Kidney (tissue), 14 donors: ENCODE results near the gene BCO2. TPM values are rescaled to one million over a fixed set of nuclear protein-coding genes. Genes with fewer than 3 reads are reported as not detected.

Experiments
- DNase-seq, 5 donors: peaks; one replicate each; pipeline ENCODE4 v3.0.0-alpha.2; 2013 to 2020
- FAIRE-seq: peaks from 2 replicates; lab custom pipeline; 2012; peaks lifted over from hg19 to GRCh38; lab: Jason Lieb, UNC
- H3K27ac ChIP-seq, 2 donors: one replicate each; pipeline ENCODE4 v1.7.0; 2013; ENCODE audit warnings: low read depth in 2 of 2, low read length in 2 of 2, inconsistent platforms in 1 of 2
- H3K27me3 ChIP-seq: one replicate; pipeline ENCODE4 v1.7.1; 2013; ENCODE audit warnings: low read length, inconsistent platforms; ENCODE audit not compliant: control insufficient read depth, insufficient read depth
- H3K36me3 ChIP-seq, 3 donors: one replicate each; pipeline versions ENCODE4 v1.7.0 to v1.7.1; 2013; ENCODE audit warnings: low read length in 3 of 3, control low read depth in 1 of 3, inconsistent platforms in 1 of 3; ENCODE audit not compliant: insufficient read depth in 3 of 3, control insufficient read depth in 2 of 3
- H3K4me1 ChIP-seq, 3 donors: one replicate each; pipeline versions ENCODE4 v1.7.0 to v1.7.1; 2013; ENCODE audit warnings: low read length in 3 of 3, inconsistent platforms in 1 of 3, low read depth in 1 of 3; ENCODE audit not compliant: control insufficient read depth in 2 of 3, insufficient read depth in 2 of 3
- H3K4me3 ChIP-seq, 3 donors: one replicate each; pipeline versions ENCODE4 v1.7.0 to v1.8.1; 2013; ENCODE audit warnings: low read length in 3 of 3, control low read depth in 1 of 3, inconsistent platforms in 1 of 3
- H3K9ac ChIP-seq, 3 donors: one replicate each; pipeline versions ENCODE4 v1.7.0 to v1.7.1; 2013; ENCODE audit warnings: low read length in 3 of 3, control low read depth in 1 of 3, inconsistent platforms in 1 of 3
- H3K9me3 ChIP-seq, 3 donors: one replicate each; pipeline versions ENCODE4 v1.7.0 to v1.7.1; 2013; ENCODE audit warnings: low read length in 3 of 3, control low read depth in 1 of 3, inconsistent platforms in 1 of 3; ENCODE audit not compliant: control insufficient read depth in 2 of 3, insufficient read depth in 1 of 3
- intact Hi-C: fragments of 100-400 bp; cut with DNase I; formaldehyde crosslinking; loops from one replicate; pipeline ENCODE4 v1.11.1; 2022
- polyA plus RNA-seq: library from polyadenylated mRNA; stranded (reverse); fragments of 350-450 nt; fragmentation: Illumina TruSeq; extraction: RNeasy Lipid Tissue Mini Kit (QIAGEN cat#74804); gene quantifications from one replicate; pipeline ENCODE4 v1.2.3, GENCODE V29; 2014; ENCODE audit warnings: low read depth, low replicate concordance; ENCODE audit not compliant: insufficient read depth
- total RNA-seq: library from RNA; stranded (reverse); fragmentation: NEBNext Ultra II Directional; extraction: Animal tissue kit (Norgen Biotek cat#: 25700); gene quantifications from one replicate; pipeline ENCODE4 v1.2.1, GENCODE V29; 2021
- TF ChIP-seq, protein P1 (sequence below): IDR thresholded peaks from 3 replicates; pipeline ENCODE4 v1.5.1; 2012; ENCODE audit warnings: mild to moderate bottlenecking, moderate library complexity, borderline replicate concordance; ENCODE audit not compliant: insufficient read depth; ENCODE audit errors: extremely low read depth
- donor health status: control.
- donor health status: control.
- donor health status: control.
- donor health status: control.
- donor health status: control.
- donor health status: DM: yes; HTN: yes; CAD: no.
- donor health status: Normal renal cell carcinoma (clear cell type).

Gene BCO2
- total and polyA plus RNA-seq, 2 donors from 2014 or later = 6.9 to 9.6 TPM

DNA sequence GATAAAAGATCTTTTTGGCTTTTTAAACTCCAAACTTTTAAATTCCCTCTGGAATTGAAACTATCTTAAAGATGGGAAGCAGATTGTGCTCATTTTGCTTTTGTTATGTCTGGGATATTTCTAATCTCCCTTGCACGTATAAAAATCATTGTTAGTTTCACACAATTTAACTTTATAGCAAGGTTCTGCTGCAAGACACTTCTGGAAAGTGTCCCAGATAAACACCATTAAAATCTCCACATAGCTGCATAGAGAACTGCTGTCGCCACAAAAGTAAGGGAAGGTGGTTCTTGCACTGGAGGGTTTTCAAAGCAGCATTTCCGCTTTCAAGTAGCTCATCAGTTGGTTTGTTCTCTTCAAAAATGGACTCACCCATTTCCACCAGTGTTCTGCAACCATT, 62.7 kb downstream of the BCO2 start:
- TF ChIP-seq, protein P1, sequence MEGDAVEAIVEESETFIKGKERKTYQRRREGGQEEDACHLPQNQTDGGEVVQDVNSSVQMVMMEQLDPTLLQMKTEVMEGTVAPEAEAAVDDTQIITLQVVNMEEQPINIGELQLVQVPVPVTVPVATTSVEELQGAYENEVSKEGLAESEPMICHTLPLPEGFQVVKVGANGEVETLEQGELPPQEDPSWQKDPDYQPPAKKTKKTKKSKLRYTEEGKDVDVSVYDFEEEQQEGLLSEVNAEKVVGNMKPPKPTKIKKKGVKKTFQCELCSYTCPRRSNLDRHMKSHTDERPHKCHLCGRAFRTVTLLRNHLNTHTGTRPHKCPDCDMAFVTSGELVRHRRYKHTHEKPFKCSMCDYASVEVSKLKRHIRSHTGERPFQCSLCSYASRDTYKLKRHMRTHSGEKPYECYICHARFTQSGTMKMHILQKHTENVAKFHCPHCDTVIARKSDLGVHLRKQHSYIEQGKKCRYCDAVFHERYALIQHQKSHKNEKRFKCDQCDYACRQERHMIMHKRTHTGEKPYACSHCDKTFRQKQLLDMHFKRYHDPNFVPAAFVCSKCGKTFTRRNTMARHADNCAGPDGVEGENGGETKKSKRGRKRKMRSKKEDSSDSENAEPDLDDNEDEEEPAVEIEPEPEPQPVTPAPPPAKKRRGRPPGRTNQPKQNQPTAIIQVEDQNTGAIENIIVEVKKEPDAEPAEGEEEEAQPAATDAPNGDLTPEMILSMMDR = no peak
- intact Hi-C loops = no loop called here
- no peak overlapping the region for H3K4me3 ChIP-seq
- no peaks in the 10 kb centered on the region for H3K9me3 ChIP-seq
- H3K27me3 ChIP-seq = no peaks in the 10 kb centered on the region
- FAIRE-seq = no peak
- H3K27ac ChIP-seq = no peak overlapping the region
- H3K9ac ChIP-seq = no peak overlapping the region
- H3K4me1 ChIP-seq = no peaks in the 10 kb centered on the region
- peak in 2 of 5 donors; percentile 43 to 66 for DNase-seq
- peaks cover 2 to 27% (median 12%) of the 10 kb centered on the region in 3 donors for H3K36me3 ChIP-seq

- Histone ChIP-seq H3K4me1 (no peaks in the 10 kb centered on the region), H3K4me3 (no peak overlapping the region), H3K9ac (no peak overlapping the region), H3K27me3 (no peaks in the 10 kb centered on the region), H3K36me3 (peaks cover 0 to 13% (median 12%) of the 10 kb centered on the region in 3 donors), H3K27ac (peak overlapping the region in 1 of 2 donors; percentile 14), H3K9me3 (no peaks in the 10 kb centered on the region)
- intact Hi-C loops = no loop called here
- no peak for FAIRE-seq
- TF ChIP-seq, protein P1 = no peak
- no peak for DNase-seq
Observed at GRCh38 chr11:112241486-112241885, 66.2 kb downstream of the BCO2 start.

- FAIRE-seq (no peak), DNase-seq (no peak)
- H3K4me1 ChIP-seq = no peaks in the 10 kb centered on the region
- no peak overlapping the region for H3K9ac ChIP-seq
- TF ChIP-seq, protein P1 = no peak
- no peaks in the 10 kb centered on the region for H3K36me3 ChIP-seq
- intact Hi-C loops = no loop called here
- H3K4me3 ChIP-seq = no peak overlapping the region
- H3K27ac ChIP-seq = no peak overlapping the region
- no peaks in the 10 kb centered on the region for H3K9me3 ChIP-seq
- H3K27me3 ChIP-seq = no peaks in the 10 kb centered on the region
Observed at GRCh38 chr11:112247201-112247600, 71.9 kb downstream of the BCO2 start.

GRCh38 chr11:112248201-112248600, 72.9 kb downstream of the BCO2 start:
- Histone ChIP-seq H3K27me3 (no peaks in the 10 kb centered on the region), H3K4me3 (no peak overlapping the region), H3K9ac (no peak overlapping the region), H3K36me3 (no peaks in the 10 kb centered on the region), H3K9me3 (no peaks in the 10 kb centered on the region), H3K4me1 (no peaks in the 10 kb centered on the region), H3K27ac (no peak overlapping the region)
- FAIRE-seq (no peak), DNase-seq (no peak)
- TF ChIP-seq, protein P1 = no peak
- intact Hi-C loops = no loop called here
